ENCODE results near the gene NACC2.
"Not testable (repeated sequence)": the region's sequence is repeated elsewhere in the genome, so short reads cannot be mapped to it uniquely, and the experiment has no call there.

NACC2 gene

GRCh38 chr9:136110082-136111061 lies 15.3 kb upstream of the NACC2 start:
- DNase-seq (ENCODE audit: low read depth, low spot score): no peak

DNA sequence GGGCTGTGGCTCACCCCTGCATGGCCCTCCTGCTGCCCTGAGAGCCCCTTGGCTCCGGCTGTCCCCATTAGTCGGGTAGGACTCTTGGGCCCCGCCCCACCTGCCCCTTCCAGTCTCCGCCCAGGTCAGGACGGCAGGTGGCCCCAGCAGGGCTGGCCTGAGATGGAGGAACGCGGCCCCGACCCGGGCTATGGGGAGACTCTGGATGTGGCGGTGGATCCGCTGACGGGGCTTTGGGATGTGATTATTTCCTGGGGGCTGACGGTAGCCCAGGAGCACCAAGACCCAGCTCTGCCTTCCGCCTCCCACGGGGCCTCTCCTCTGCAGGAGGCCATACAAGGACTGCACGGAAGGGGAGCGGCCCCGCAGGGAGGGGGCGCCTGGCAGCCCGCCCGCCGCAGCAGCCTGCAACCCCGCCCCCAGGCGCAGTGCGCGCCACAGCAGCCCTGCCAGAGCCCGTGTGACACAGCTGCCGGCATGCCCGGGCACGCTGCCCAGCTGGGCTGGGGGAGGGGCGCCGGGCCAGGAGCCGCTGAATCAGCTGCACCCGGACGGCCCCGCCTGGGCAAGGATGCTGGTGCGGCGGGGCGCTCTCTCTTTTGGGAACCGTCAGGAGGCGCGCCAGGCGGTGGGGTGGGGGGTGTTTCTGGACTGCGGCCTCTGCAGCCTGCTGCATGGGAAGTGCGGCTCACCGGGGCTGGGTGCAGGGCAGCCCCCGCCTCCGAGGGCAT lies 14.4 kb upstream of the NACC2 start:
- no peak for DNase-seq (ENCODE audit: low read depth, low spot score)

DNA sequence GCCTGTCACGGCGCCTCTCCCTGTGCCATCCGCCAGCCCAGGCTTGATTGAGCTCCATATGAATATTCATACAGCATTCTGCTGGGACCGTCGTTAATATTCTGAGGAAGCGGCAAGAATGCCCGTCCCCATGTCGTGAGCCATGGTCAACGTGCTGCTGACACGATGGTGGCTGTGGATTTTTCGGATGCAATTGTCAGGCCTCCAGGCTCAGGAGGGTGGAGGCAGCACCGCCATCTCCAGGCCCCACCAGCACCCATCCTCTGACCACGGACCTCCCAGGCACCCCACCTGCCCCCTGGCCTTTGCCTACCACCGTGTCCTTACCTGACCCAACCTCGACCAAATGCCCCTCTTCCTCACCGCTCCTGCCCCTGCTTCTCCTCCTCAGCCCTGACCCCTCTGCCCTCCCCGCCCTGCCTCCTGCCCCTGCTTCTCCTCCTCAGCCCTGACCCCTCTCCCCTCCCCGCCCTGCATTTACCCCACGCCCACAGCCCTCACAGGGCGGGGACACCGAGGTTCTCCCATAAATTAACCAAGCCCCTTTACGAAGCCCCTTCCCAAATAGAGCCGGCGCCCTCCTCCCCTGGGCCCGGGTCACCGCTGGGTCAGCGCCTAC lies 13.7 kb upstream of the NACC2 start:
- no peak for DNase-seq (ENCODE audit: low read depth, low spot score)

- DNase-seq (ENCODE audit: low read depth, low spot score): no peak
Observed at GRCh38 chr9:136107953-136108647, 13.0 kb upstream of the NACC2 start.

DNA sequence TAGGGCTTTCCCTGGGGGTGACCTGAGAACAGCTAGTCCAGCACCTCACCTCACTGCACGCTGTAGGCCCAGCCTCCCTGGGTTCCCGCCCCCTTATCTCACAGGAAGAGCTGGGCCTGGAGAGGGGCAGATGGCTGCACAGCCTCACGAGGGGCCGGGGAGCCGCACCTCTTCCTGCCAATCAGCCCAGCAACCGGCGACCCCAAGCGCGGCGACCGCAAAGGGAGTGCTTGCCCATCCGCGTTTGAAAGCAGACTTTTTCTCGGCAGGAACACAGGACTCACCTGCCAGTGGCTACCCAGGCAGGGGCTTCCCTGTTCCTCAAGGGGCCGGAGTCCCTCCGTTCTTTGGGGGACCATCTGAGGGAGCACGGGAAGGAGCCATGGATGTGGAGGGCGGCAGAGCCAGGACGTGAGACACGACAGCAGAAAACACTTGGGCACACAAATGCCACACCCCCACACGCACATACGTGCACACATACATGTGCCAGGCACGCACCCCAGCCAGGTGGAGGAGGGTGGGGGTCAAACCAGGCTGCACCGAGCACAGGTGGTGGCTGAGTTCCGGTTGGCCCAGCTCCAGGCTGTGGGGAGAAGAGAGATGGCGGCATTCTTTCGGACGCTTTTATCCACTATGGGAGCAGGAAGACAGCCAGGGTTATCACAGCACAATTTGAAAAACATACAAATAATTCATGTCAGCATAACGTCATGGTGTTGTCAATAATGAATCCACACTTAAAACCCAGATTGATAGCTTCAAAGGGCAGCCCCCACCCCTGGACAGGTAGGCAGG lies 12.3 kb upstream of the NACC2 start:
- no peak for DNase-seq (ENCODE audit: low read depth, low spot score)

GRCh38 chr9:136105398-136106135 lies 10.5 kb upstream of the NACC2 start:
- DNase-seq (ENCODE audit: low read depth, low spot score): no peak

DNA sequence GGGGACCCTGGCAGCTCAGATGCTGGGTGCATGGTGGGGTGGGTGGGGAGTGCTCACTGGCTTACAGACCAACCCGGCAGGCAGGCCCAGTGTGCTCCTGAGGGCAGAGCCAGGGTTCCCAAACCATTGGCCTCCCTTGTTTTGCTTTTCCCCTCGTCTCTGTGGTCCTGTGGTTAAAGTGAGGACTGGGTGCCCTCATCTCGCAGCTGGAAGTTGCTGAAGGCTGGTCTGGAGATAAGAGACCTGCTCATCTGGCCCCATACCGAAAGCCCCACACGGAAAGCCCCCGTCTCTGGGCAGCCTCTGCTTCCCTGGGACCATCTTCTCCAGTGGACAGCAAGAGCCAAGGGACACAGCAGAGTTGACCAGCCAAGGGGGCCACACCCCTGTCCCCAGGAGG lies 9.8 kb upstream of the NACC2 start:
- no peak for DNase-seq (ENCODE audit: low read depth, low spot score)

GRCh38 chr9:136104488-136104800 lies 9.4 kb upstream of the NACC2 start:
- DNase-seq (ENCODE audit: low read depth, low spot score): no peak

DNA sequence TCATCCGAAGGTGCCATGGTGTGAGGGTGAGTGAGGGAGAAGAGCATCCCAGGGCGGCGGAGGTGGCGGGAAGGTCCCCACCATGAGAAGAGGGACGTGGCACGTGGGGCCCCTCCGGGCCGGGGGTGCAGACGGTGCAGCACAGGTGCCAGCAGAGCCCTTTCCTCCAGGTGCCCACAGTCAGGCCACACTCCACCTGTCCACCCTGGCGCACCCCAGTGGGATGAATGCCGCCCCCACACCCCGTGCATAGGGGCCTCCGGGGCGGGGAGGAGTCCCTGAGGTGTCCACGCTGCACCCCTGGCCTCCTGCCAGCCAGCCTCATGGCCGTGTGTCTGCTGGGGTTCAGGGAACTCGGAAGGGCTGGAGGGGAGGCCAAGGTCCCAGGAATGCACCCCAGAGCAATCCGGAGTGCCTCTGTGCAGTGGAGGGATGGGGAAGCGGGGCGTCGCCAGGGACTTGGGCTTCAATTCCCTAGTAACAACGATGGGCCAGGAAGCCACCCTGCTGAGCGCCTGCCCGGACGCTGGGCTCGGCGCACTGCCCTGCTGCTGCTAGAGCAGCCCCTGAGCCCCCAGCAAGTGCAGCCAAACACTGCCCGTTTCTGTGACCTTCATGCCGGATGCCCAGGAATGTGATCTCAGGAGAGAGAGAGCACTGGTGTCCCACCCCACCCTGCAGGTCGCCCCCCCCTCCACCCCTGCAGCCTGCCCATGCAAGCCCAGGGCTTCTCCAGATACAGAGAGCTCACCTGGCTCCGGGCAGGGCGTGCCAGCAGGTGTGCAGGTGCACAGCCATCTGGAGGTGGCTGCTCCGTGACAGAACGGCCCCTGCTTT lies 8.8 kb upstream of the NACC2 start:
- DNase-seq (ENCODE audit: low read depth, low spot score): no peak

- not testable (repeated sequence) for DNase-seq (ENCODE audit: low read depth, low spot score)
Observed at GRCh38 chr9:136101615-136102074, 6.6 kb upstream of the NACC2 start.

DNA sequence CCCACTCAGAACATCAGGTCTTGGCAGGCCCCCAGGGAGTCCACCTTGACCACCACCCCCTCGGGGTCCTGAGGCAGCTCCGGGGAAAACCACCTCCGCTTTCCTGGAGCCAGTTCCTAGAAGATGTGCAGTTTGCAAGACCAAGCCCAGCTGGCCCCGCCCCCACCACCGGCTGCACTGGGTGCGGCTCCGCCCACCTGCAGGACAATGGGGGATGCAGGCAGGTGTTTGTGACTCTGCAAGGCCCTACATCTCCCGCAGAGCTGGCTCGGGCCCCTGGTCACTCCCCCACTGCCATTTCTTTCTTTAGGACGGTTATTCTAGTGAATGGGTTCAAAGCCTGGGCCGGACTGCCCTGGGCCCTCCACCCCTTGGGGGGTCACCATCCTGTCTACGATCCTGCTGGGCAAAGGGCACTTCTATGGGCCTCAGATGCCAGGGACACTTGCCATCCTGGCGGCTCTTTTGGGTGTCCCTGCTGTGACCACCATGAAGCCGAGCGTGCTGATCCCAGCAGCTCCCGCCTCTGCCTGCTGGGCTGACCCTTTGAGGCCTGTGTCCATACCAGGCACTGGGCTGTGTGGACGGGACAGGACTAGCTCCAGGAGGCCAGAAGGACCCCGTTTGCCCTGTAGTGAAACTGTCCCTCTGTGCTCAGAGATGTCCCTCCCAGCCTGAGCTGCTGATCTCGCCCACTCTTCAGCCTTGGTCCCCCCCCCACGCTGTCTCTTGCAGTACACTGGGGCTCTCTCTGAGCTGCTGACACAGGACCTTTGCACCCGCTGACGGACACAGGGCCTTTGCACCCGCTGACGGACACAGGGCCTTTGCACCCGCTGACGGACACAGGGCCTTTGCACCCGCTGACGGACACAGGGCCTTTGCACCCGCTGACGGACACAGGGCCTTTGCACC lies 5.9 kb upstream of the NACC2 start:
- DNase-seq (ENCODE audit: low read depth, low spot score): no peak

DNA sequence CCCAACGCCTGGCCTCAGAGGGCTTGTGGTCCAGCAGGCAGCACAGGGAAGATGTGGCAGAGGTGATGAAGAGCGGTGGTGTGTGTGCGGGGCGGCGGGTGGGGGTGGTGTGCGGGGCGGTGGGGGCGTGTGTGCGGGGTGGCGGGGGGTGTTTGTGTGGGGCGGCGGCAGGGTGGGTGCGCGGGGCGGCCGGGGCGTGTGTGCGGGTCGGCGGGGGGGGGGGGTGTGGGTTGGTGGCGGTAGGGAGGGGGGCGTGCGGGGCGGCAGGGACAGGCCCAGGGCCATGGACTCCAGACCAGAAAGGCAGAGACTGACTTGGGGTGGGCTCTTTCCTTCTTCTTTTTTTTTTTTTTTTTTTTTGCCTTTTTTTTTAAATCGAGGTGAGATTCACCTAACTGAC lies 4.5 kb upstream of the NACC2 start:
- DNase-seq (ENCODE audit: low read depth, low spot score): no peak

GRCh38 chr9:136098844-136099243 lies 3.8 kb upstream of the NACC2 start:
- DNase-seq (ENCODE audit: low read depth, low spot score): no peak

DNA sequence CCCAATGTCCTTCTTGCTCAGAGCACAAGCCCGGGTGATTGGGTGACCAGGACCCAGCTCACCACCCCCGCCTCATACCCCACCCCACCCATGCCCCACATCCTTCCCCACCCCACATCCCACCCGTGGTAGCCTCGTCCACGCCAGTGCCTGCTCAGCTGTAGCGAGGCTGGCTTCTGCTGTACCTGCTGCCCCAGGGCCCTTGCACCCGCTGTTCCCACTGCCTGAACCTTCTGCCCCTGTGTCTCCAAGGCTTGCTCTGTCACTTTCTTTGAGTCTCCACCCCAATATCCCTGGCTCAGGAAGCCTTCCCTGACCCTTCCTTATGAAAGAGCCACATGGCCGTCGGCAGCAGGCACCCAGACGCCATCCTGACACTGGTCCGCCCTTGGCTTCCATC lies 3.1 kb upstream of the NACC2 start:
- DNase-seq (ENCODE audit: low read depth, low spot score): no peak

GRCh38 chr9:136096505-136097001 lies 1.5 kb upstream of the NACC2 start:
- DNase-seq (ENCODE audit: low read depth, low spot score): no peak

- no peak for DNase-seq (ENCODE audit: low read depth, low spot score)
Observed at GRCh38 chr9:136093995-136094881, 851 bp downstream of the NACC2 start.

GRCh38 chr9:136093346-136093986 lies 1.6 kb downstream of the NACC2 start:
- no peak for DNase-seq (ENCODE audit: low read depth, low spot score)

Measured in smooth muscle cell of the brain vasculature (primary cell).